Stimulated activated CD4-positive, alpha-beta T cell treated with anti-CD3 and anti-CD28 coated beads, Interleukin-15, amount 100 ng/mL, for 1 hour (primary cell): Measurements from ENCODE around the gene ZNF740.
"Not testable (repeated sequence)": the region's sequence is repeated elsewhere in the genome, so short reads cannot be mapped to it uniquely, and the experiment has no call there.

Experiments
- DNase-seq, 2 donors: peaks; one replicate each; pipeline ENCODE4 v3.0.0-alpha.2; 2020; ENCODE audit warnings: low read depth in 1 of 2, low spot score in 1 of 2

The ZNF740 gene

GRCh38 chr12:53180220-53180930 is at the start of gene ZNF740, which contains the start of gene CSAD:
ZNF740 (plus strand) TSS chr12:53180722; CDS start chr12:53181984, 1,262 bp downstream.
CSAD (minus strand) TSS chr12:53180925; CDS start chr12:53173470, 7,455 bp downstream.
- peak; percentile 94 to 95 for DNase-seq

GRCh38 chr12:53131844-53132243 is 48.7 kb upstream of the ZNF740 start:
- no peak for DNase-seq

GRCh38 chr12:53133722-53134121 is 46.8 kb upstream of the ZNF740 start:
- no peak for DNase-seq

GRCh38 chr12:53143355-53143754 is 37.2 kb upstream of the ZNF740 start:
- no peak for DNase-seq

- DNase-seq, result no peak
These were observed 34.9 kb upstream of the ZNF740 start for GRCh38 chr12:53145383-53146260.

- DNase-seq, result no peak
These were observed 33.3 kb upstream of the ZNF740 start for GRCh38 chr12:53147181-53147580.

- DNase-seq, result no peak
These were observed 32.9 kb upstream of the ZNF740 start for GRCh38 chr12:53147653-53148052.

GRCh38 chr12:53151039-53151438 is 29.5 kb upstream of the ZNF740 start:
- DNase-seq, result no peak

- no peak for DNase-seq
These were observed 28.1 kb upstream of the ZNF740 start for GRCh38 chr12:53152390-53152789.

GRCh38 chr12:53159195-53159839 is 21.2 kb upstream of the ZNF740 start:
- DNase-seq, result peak; percentile 73 to 82

GRCh38 chr12:53160000-53160399 is 20.5 kb upstream of the ZNF740 start:
- DNase-seq, result no peak

GRCh38 chr12:53160673-53161072 is 19.8 kb upstream of the ZNF740 start:
- DNase-seq, result no peak

- DNase-seq, result no peak
These were observed 19.2 kb upstream of the ZNF740 start for GRCh38 chr12:53161119-53161911.

GRCh38 chr12:53163008-53163407 is 17.5 kb upstream of the ZNF740 start:
- DNase-seq, result not testable (repeated sequence)

- no peak for DNase-seq
These were observed 13.7 kb upstream of the ZNF740 start for GRCh38 chr12:53166837-53167236.

GRCh38 chr12:53169644-53170043 is 10.9 kb upstream of the ZNF740 start:
- no peak for DNase-seq

- DNase-seq, result no peak
These were observed 10.3 kb upstream of the ZNF740 start for GRCh38 chr12:53170215-53170614.

- no peak for DNase-seq
These were observed 9.4 kb upstream of the ZNF740 start for GRCh38 chr12:53170876-53171724.

GRCh38 chr12:53171725-53172329 is 8.7 kb upstream of the ZNF740 start:
- DNase-seq, result no peak

GRCh38 chr12:53172352-53172751 is 8.2 kb upstream of the ZNF740 start:
- no peak for DNase-seq
